Panc1 (cell line): ENCODE measurements around the gene ICA1. TPM values are rescaled to one million over a fixed set of nuclear protein-coding genes. Genes with fewer than 3 reads are reported as not detected.

ENCODE experiments used
- ATAC-seq: fragments of 200-7000 bp; cut with Tn5 transposase; 2 replicates; pipeline ENCODE4 v1.9.1; 2020; ENCODE audit warnings: mild to moderate bottlenecking, moderate library complexity
- BruUV-seq: library from RNA; stranded (reverse); fragments of 400-500 nt; replicated peaks from 2 replicates; lab custom pipeline; 2021; lab: Mats Ljungman, UMichigan
- CTCF ChIA-PET: fragments of 300-600 bp; sonication (Branson Sonifier 250); formaldehyde crosslinking; loops from one replicate; lab custom pipeline; 2022; ENCODE audit warnings: antibody characterized with exemption; lab: Charles Lee
- POLR2A ChIA-PET: fragments of 300-600 bp; sonication (Branson Sonifier 250); formaldehyde crosslinking; loops from one replicate; lab custom pipeline; 2022; ENCODE audit warnings: antibody characterized with exemption; lab: Charles Lee
- DNase-seq: peaks from one replicate; pipeline ENCODE4 v3.0.0-alpha.2; 2010; ENCODE audit warnings: low read depth, low spot score
- H3K27ac ChIP-seq: 2 replicates; pipeline ENCODE4 v1.5.1; 2011; ENCODE audit warnings: mild to moderate bottlenecking, low read length, inconsistent platforms
- H3K27me3 ChIP-seq: fragments of 200-500 bp; sonication (Bioruptor generic); 2 replicates; pipeline ENCODE4 v1.6.0; 2014; ENCODE audit warnings: low read length, inconsistent platforms; ENCODE audit not compliant: control insufficient read depth, insufficient read depth
- H3K36me3 ChIP-seq: fragments of 200-500 bp; sonication (Bioruptor generic); 2 replicates; pipeline ENCODE4 v1.5.1; 2014; ENCODE audit warnings: inconsistent platforms, mild to moderate bottlenecking, low read length, moderate library complexity; ENCODE audit not compliant: control insufficient read depth, insufficient read depth
- H3K4me1 ChIP-seq: 2 replicates; pipeline ENCODE4 v1.5.1; 2011; ENCODE audit warnings: inconsistent platforms, mild to moderate bottlenecking, low read length, moderate library complexity; ENCODE audit not compliant: control insufficient read depth, insufficient read depth
- H3K4me3 ChIP-seq, 2 experiments: 2 replicates each; pipeline ENCODE4 v1.5.1; 2011 to 2012; ENCODE audit warnings: low read depth in 2 of 2, low read length in 2 of 2, mild to moderate bottlenecking in 2 of 2, inconsistent platforms in 1 of 2, moderate library complexity in 1 of 2
- H3K9me3 ChIP-seq: fragments of 200-500 bp; sonication (Bioruptor generic); 2 replicates; pipeline ENCODE4 v1.5.1; 2014; ENCODE audit warnings: low read depth, mild to moderate bottlenecking, inconsistent platforms, low read length, moderate library complexity; ENCODE audit not compliant: control insufficient read depth, insufficient read depth
- POLR2AphosphoS5 ChIP-seq: IDR thresholded peaks from 2 replicates; pipeline ENCODE4 v1.6.1; 2012; ENCODE audit warnings: mild to moderate bottlenecking, low read depth, low read length, moderate library complexity
- SIN3A ChIP-seq: IDR thresholded peaks from 2 replicates; pipeline ENCODE4 v1.6.1; 2012; ENCODE audit warnings: low read depth, mild to moderate bottlenecking, low read length, moderate library complexity, borderline replicate concordance; ENCODE audit not compliant: insufficient read depth
- TCF7L2 ChIP-seq: IDR thresholded peaks from 2 replicates; pipeline ENCODE4 v1.6.1; 2011; ENCODE audit warnings: mild to moderate bottlenecking, low read depth, low read length, inconsistent platforms
- in situ Hi-C: cut with HindIII; loops from 2 replicates; pipeline ENCODE4 v1.10.0; 2016; ENCODE audit warnings: low sequenced_read_pairs, low pct_unique_long_range_greater_than_20kb
- intact Hi-C: fragments of 100-400 bp; cut with micrococcal nuclease; formaldehyde crosslinking; loops from one replicate; pipeline ENCODE4 v1.10.0; 2022; ENCODE audit not compliant: unreplicated experiment
- total RNA-seq: library from RNA; stranded (reverse); gene quantifications from one replicate; pipeline ENCODE4 v1.2.1, GENCODE V29; 2021; ENCODE audit not compliant: unreplicated experiment
- TF ChIP-seq, protein P1 (sequence below): fragments of 450-650 bp; IDR thresholded peaks from 2 replicates; pipeline ENCODE4 v1.5.1; 2017; ENCODE audit warnings: mild to moderate bottlenecking
- TF ChIP-seq, protein P2 (sequence below), 2 experiments: IDR thresholded peaks; 2 replicates each; pipeline ENCODE4 v1.6.1; 2011 to 2012; ENCODE audit warnings: low read depth in 2 of 2, control low read depth in 1 of 2, low read length in 1 of 2, mild to moderate bottlenecking in 1 of 2, moderate library complexity in 1 of 2; ENCODE audit not compliant: insufficient read depth in 1 of 2

The ICA1 gene
- total RNA-seq, 1 experiment from 2014 or later = 1.1 TPM

DNA sequence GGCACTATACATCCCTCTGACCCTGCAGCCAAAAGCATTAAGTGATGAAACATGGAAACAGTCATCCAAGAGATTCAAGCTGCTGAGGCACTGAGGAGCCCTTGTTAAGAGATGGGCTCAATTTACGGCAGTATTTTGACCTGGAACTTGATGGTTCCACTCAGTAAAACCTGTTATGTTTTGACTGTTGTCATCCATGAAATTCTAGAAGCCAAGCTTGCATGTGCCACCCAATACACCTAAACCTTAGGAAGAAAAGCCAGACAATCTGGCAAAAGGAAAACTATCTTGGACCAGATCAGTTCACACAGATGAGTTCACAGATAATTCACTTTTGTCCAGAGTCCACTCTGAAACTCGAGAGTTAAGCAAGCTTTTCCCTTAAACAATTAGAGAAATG lies 53.2 kb downstream of the ICA1 start:
- POLR2A ChIA-PET = interaction anchor here (0.6 kb wide), 1 partner anchor 395 kb away, joined by 3 read pairs; no protein-coding TSS in a partner anchor
- intact Hi-C loops (no loop called here), in situ Hi-C loops (no loop called here)
- no peaks in the 10 kb centered on the region for H3K4me1 ChIP-seq
- no peak overlapping the region for H3K27ac ChIP-seq
- no TSS peak for BruUV-seq
- no peak for ATAC-seq
- DNase-seq = no peak
- H3K9me3 ChIP-seq = no peaks in the 10 kb centered on the region
- CTCF ChIA-PET = interaction anchor here (1.2 kb wide), 1 partner anchor 1105 kb away, joined by 3 read pairs; no protein-coding TSS in a partner anchor
- H3K36me3 ChIP-seq = no peaks in the 10 kb centered on the region
- no peak overlapping the region for H3K4me3 ChIP-seq
- no peak for TF ChIP-seq POLR2AphosphoS5
- H3K27me3 ChIP-seq = peaks cover 35% of the 10 kb centered on the region

DNA sequence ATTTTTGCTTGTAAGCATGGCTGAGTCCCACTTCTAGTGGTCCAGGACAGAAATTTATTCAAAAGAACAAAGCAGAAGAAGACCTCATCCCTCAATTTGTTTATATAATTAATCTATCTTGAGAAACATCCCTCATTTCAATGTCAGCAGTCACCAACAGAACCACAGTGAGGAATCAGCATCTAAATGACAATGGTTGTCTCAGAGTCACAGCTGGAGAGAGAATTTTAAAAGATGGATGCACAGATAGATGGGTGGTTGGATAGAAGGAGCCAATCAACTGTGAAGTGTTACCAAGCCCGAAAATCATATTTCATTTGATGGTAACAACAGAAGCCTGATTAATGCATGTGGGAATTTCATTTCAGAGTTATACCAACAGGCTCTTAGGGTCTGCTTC lies 55.0 kb downstream of the ICA1 start:
- H3K27me3 ChIP-seq = peaks cover 38% of the 10 kb centered on the region
- POLR2A ChIA-PET = no interaction called here
- H3K27ac ChIP-seq = no peak overlapping the region
- CTCF ChIA-PET = no interaction called here
- no peaks in the 10 kb centered on the region for H3K9me3 ChIP-seq
- no peak overlapping the region for H3K4me3 ChIP-seq
- intact Hi-C loops (no loop called here), in situ Hi-C loops (no loop called here)
- no TSS peak for BruUV-seq
- no peak for TF ChIP-seq POLR2AphosphoS5
- no peak for TF ChIP-seq TCF7L2
- TF ChIP-seq, protein P1, sequence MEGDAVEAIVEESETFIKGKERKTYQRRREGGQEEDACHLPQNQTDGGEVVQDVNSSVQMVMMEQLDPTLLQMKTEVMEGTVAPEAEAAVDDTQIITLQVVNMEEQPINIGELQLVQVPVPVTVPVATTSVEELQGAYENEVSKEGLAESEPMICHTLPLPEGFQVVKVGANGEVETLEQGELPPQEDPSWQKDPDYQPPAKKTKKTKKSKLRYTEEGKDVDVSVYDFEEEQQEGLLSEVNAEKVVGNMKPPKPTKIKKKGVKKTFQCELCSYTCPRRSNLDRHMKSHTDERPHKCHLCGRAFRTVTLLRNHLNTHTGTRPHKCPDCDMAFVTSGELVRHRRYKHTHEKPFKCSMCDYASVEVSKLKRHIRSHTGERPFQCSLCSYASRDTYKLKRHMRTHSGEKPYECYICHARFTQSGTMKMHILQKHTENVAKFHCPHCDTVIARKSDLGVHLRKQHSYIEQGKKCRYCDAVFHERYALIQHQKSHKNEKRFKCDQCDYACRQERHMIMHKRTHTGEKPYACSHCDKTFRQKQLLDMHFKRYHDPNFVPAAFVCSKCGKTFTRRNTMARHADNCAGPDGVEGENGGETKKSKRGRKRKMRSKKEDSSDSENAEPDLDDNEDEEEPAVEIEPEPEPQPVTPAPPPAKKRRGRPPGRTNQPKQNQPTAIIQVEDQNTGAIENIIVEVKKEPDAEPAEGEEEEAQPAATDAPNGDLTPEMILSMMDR = no peak
- no peak for TF ChIP-seq SIN3A
- TF ChIP-seq, protein P2, sequence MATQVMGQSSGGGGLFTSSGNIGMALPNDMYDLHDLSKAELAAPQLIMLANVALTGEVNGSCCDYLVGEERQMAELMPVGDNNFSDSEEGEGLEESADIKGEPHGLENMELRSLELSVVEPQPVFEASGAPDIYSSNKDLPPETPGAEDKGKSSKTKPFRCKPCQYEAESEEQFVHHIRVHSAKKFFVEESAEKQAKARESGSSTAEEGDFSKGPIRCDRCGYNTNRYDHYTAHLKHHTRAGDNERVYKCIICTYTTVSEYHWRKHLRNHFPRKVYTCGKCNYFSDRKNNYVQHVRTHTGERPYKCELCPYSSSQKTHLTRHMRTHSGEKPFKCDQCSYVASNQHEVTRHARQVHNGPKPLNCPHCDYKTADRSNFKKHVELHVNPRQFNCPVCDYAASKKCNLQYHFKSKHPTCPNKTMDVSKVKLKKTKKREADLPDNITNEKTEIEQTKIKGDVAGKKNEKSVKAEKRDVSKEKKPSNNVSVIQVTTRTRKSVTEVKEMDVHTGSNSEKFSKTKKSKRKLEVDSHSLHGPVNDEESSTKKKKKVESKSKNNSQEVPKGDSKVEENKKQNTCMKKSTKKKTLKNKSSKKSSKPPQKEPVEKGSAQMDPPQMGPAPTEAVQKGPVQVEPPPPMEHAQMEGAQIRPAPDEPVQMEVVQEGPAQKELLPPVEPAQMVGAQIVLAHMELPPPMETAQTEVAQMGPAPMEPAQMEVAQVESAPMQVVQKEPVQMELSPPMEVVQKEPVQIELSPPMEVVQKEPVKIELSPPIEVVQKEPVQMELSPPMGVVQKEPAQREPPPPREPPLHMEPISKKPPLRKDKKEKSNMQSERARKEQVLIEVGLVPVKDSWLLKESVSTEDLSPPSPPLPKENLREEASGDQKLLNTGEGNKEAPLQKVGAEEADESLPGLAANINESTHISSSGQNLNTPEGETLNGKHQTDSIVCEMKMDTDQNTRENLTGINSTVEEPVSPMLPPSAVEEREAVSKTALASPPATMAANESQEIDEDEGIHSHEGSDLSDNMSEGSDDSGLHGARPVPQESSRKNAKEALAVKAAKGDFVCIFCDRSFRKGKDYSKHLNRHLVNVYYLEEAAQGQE (IDR thresholded peaks at IDR 0.05; ENCODE audit: insufficient read depth in 1 of 2, low read depth in 2 of 2, low read length in 1 of 2) = no peak
- ATAC-seq (no peak), DNase-seq (no peak)
- H3K36me3 ChIP-seq = no peaks in the 10 kb centered on the region
- no peaks in the 10 kb centered on the region for H3K4me1 ChIP-seq

DNA sequence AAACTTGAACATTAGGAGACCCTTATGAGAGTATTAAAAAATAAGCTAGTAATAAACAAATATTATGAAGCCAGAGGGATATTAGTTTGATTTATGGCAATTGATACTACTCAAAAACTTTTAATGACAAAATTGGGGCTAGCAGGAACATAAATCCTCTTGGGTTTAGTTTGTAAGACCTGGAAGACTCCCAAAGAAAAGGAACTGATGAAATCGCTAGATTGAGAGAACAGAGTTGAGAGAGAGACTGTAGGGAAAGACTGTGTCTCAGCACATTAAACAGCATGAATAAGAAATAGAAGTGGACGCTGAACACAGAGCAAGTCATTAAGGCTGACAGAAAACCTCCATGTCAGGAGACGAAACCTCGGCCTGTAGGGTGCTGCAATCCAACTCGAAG lies 56.4 kb downstream of the ICA1 start:
- TF ChIP-seq TCF7L2 (no peak), POLR2AphosphoS5 (no peak), SIN3A (no peak)
- TF ChIP-seq, protein P2 (IDR thresholded peaks at IDR 0.05; ENCODE audit: insufficient read depth in 1 of 2, low read depth in 2 of 2, low read length in 1 of 2) = no peak
- TF ChIP-seq, protein P1 = no peak
- in situ Hi-C loops (no loop called here), intact Hi-C loops (no loop called here)
- H3K27ac ChIP-seq = no peak overlapping the region
- ATAC-seq (no peak), DNase-seq (no peak)
- ChIA-PET CTCF (no interaction called here), POLR2A (no interaction called here)
- H3K27me3 ChIP-seq = peaks cover 38% of the 10 kb centered on the region
- H3K36me3 ChIP-seq = no peaks in the 10 kb centered on the region
- H3K9me3 ChIP-seq = no peaks in the 10 kb centered on the region
- BruUV-seq = no TSS peak
- no peak overlapping the region for H3K4me3 ChIP-seq
- no peaks in the 10 kb centered on the region for H3K4me1 ChIP-seq
